ENCODE measurements around the gene ABHD8. TPM values are rescaled to one million over a fixed set of nuclear protein-coding genes. Genes with fewer than 3 reads are reported as not detected.
A peak's percentile ranks its signal among the peaks of the same experiment; 100 is the strongest.

ABHD8 gene
- total and polyA plus RNA-seq, 8 donors: 4.9 to 28.1 (median 10.9) TPM

- peak in 1 of 2 donors; percentile 20 for DNase-seq
- Histone ChIP-seq H3K36me3 (peaks cover 38 to 61% (median 54%) of the 10 kb centered on the region in 4 donors), H3K27ac (no peak overlapping the region), H3K4me3 (peak overlapping the region in 1 of 4 donors; percentile 3), H3K27me3 (peaks cover 0 to 4% (median 0%) of the 10 kb centered on the region in 3 donors), H3K4me1 (peaks cover 6 to 24% (median 20%) of the 10 kb centered on the region in 4 donors), H3K9me3 (no peaks in the 10 kb centered on the region)
- intact Hi-C loops (cut with DNase I; ENCODE audit: low total_unique reads): no loop called here
- 34 to 67% (median 50%) methylated on average over 13 to 56 of the region's 56 CpGs for WGBS, 5 donors
- no peak for TF ChIP-seq CTCF (IDR thresholded peaks at IDR 0.05)
- TF ChIP-seq EP300 (IDR thresholded peaks at IDR 0.05): no peak
- no peak for TF ChIP-seq POLR2A (IDR thresholded peaks at IDR 0.05)
- no peak for TF ChIP-seq POLR2AphosphoS5 (IDR thresholded peaks at IDR 0.05)
Measured at GRCh38 chr19:17323300-17323963, 20.2 kb upstream of the ABHD8 start.

DNA sequence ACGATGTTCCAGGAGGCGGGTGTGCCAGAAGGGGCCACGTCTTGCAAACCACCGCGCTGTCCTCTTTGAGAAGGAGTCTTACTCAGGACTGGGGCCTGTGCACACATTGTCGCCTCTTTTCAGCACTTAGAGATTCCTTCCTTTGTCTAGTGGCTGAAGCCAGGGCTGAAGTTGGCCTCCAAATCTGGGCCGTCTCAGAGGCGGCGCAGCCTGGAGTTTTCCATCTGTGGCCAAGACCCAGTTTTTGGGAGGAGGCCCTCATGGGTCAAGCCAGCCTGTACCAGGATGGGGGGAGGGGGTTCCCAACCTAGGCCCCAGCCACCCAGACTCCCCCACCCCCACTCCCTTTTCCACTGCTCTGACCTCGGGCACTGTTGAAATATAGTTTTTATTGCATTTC lies 19.6 kb upstream of the ABHD8 start:
- TF ChIP-seq CTCF (IDR thresholded peaks at IDR 0.05) (no peak), POLR2A (IDR thresholded peaks at IDR 0.05) (no peak), EP300 (IDR thresholded peaks at IDR 0.05) (no peak), POLR2AphosphoS5 (IDR thresholded peaks at IDR 0.05) (no peak)
- Histone ChIP-seq H3K9me3 (no peaks in the 10 kb centered on the region), H3K27ac (no peak overlapping the region), H3K27me3 (no peaks in the 10 kb centered on the region), H3K4me1 (peaks cover under 1 to 21% (median 15%) of the 10 kb centered on the region in 4 donors), H3K36me3 (peaks cover 39 to 61% (median 59%) of the 10 kb centered on the region in 4 donors), H3K4me3 (no peak overlapping the region)
- intact Hi-C loops (cut with DNase I; ENCODE audit: low total_unique reads): no loop called here
- 68 to 78% (median 73%) methylated on average over 10 of the region's 10 CpGs for WGBS, 5 donors
- peak in 1 of 2 donors; percentile 28 for DNase-seq

GRCh38 chr19:17321655-17322489 lies 18.6 kb upstream of the ABHD8 start:
- Histone ChIP-seq H3K9me3 (no peaks in the 10 kb centered on the region), H3K27ac (no peak overlapping the region), H3K27me3 (no peaks in the 10 kb centered on the region), H3K4me3 (no peak overlapping the region), H3K4me1 (peaks cover 0 to 23% (median 13%) of the 10 kb centered on the region in 4 donors), H3K36me3 (peaks cover 41 to 68% (median 62%) of the 10 kb centered on the region in 4 donors)
- peak in 1 of 2 donors; percentile 15 for DNase-seq
- intact Hi-C loops (cut with DNase I; ENCODE audit: low total_unique reads): no loop called here
- WGBS, 5 donors: 86 to 92% (median 91%) methylated on average over 12 to 19 of the region's 19 CpGs
- TF ChIP-seq EP300 (IDR thresholded peaks at IDR 0.05): no peak
- TF ChIP-seq CTCF (IDR thresholded peaks at IDR 0.05): no peak
- TF ChIP-seq POLR2A (IDR thresholded peaks at IDR 0.05): no peak
- TF ChIP-seq POLR2AphosphoS5 (IDR thresholded peaks at IDR 0.05): no peak

DNA sequence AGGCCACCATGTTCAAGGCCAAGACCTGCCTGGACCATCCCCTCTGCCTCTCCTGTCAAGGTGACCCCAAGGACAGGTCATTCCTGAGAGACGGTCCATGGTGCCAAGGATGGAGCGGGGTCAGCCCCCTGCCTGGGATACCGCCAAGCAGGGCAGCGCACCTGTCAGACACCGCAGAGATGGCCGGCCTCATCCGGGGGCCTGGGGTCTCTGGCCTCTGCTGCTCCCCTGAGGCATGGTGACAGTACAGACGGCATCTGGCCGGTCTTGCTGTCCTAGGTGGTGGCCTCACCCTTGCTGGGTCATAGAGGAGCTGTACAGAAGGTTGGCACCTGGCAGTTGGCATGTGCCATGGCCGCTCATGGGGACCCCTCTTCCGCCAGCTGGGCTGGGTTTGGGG lies 17.2 kb upstream of the ABHD8 start:
- DNase-seq: no peak
- no peaks in the 10 kb centered on the region for H3K27me3 ChIP-seq
- TF ChIP-seq EP300 (IDR thresholded peaks at IDR 0.05): no peak
- no peak for TF ChIP-seq POLR2A (IDR thresholded peaks at IDR 0.05)
- no peak for TF ChIP-seq CTCF (IDR thresholded peaks at IDR 0.05)
- no peak for TF ChIP-seq POLR2AphosphoS5 (IDR thresholded peaks at IDR 0.05)
- 80 to 96% (median 89%) methylated on average over 4 to 11 of the region's 11 CpGs for WGBS, 5 donors
- no peak overlapping the region for H3K27ac ChIP-seq
- no peaks in the 10 kb centered on the region for H3K9me3 ChIP-seq
- intact Hi-C loops (cut with DNase I; ENCODE audit: low total_unique reads): no loop called here
- H3K36me3 ChIP-seq: peaks cover 52 to 83% (median 76%) of the 10 kb centered on the region in 4 donors
- H3K4me3 ChIP-seq: no peak overlapping the region
- peaks cover 0 to 26% (median 10%) of the 10 kb centered on the region in 4 donors for H3K4me1 ChIP-seq
